ENCODE measurements around the gene BEGAIN.

The BEGAIN gene

DNA sequence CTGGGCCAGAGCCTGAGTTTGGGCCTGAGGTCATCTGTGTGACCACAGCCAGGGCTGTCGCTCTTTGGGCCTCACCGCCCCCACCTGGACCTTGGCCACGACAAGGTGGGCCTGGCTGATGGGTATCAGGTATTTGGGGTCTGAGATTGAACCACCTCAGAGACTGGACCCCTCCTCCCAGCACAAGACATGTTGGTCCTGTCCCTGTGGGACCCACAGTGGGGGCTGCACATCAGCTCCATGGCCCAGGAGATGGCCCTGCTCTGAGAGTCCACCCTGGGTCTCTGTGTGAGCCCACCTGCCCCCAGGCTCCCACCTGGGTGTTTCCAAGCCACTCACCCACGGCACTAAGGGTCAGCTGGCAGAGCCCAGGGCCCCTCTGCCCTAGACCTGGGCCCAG lies 20.6 kb downstream of the BEGAIN start:
- DNase-seq: no peak

DNA sequence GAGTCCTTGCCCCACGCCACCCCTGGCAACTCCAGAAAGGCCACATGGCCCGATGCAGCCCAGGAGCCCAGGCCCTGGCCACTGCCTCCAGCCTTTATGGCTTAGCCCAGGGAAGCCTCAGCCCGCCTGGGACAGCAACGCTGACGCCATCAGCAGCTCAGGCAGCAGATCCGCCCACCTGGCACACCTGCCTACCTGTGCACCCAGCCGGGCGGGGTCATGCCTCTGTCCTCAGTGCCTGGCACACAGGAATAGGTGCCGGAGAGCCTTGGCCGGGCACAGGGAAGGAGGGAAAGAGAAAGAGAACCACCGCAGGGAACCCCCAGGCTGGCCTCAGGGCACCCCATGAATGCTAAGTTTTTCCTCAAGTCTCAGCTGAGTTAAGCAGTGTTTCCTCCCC lies 21.1 kb downstream of the BEGAIN start:
- no peak for DNase-seq

DNA sequence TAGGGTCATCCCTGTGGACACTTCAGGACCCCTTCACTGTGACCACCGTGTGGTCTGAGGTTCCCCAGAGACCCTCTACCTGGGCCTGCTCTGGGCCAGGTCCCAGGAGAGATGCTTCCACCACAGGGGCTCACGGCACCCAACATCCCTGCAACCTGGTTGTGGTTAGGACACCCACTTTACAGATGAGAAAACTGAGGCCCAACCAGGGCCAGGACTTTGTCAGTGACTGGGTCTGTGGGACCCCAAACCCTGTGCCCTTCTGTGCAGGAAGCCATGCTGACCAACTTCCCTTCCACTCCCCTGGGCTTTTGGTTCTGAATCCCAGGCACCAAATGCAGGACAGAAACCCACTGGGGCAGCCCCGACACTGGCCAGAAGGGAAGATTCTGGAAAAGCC lies 21.6 kb downstream of the BEGAIN start:
- no peak for DNase-seq

DNA sequence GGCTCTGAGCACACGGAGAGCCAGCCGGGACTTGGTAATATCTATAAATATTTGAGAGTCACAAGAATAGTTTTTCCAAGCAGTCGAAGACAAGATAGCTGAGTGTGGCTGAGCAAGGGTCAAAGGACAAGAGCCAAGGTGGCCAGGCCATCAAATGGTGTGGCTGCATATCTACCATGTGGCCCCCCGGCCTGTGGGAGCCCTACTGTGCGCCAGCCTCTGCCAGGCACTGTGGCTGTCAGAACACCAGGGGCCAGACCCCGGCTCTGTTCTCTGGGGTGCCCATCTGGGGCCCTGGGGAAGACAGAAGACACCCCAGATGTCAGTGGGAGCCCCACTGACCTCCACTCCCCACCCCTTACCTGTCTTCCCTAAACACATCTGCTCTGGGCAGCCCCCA lies 22.7 kb downstream of the BEGAIN start:
- no peak for DNase-seq

DNA sequence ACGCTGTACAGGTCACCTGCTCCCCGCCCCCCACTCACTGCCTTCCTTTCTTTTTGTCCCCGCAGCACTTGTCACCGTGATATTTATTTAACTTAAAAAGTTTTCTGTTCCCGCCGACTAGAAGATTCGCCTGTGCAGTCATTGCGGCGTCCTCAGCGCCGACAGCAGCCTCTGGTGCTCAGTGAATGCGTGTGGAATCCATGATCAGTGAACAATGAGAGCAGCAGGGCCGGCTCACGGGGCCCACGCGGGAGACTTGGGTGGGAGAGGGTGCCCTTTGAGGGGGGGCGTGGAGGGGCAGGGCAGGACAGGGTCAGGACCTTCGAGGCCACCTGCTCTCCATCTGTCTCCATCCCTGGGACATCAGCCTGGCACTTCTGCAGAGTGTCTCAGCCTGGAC lies 24.5 kb downstream of the BEGAIN start:
- DNase-seq: no peak

DNA sequence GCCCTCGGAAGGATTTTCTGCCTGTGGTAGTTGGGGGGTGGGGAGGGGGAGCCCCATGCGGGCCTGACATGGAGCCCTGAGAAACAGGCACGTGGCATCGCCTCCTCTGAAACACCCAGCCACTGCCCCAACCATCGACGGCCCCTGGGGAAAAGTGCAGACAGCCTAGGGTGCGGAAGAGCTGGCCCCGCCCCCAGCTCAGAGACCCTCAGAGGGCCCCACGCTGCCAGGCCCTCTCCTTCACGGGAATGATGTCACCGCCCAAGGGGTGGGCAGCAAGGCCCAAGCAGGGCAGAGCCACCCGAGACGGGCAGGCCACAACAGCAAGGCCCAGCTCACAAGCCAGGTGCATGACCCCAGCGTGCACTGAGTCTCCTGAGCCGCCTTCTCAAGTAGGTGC lies 26.2 kb downstream of the BEGAIN start:
- DNase-seq: no peak

DNA sequence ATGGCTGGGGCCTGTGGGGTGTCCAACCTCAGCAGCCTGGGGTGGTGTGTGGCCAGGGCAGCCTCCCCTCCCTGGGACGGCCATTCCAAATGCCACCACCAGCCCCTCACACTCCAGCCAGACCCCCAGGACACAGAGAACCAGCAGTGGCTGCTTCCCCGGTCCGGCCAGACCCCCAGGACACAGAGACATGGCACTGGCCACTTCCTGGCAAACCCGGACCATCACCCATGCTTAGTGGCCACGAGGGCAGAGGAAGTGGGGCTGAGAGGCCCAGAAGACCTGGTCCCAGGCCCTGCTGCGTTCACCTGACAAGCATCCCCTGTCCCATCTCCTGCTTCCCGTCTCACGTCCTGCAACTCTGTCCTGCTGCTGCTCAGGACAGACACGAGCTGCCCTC lies 26.7 kb downstream of the BEGAIN start:
- DNase-seq: no peak

DNA sequence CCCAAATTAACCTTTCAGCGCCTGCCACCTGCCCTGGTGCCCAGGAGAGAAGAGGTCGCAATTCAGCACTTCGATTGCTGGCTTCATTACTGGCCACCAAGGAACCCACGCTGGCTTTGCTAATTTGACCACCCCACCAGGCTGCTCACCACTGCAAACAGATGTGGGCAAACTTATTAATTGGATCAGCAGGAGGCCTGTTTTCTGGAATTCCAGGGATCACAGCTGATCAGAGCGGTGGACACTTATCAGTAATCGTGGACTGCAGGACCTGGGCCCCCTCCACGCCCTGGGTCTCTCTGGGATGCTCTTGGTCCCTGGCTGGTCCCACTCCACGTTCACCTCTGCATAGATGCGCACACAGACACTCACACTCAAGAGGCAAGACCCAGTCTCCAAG lies 27.8 kb downstream of the BEGAIN start:
- no peak for DNase-seq

DNA sequence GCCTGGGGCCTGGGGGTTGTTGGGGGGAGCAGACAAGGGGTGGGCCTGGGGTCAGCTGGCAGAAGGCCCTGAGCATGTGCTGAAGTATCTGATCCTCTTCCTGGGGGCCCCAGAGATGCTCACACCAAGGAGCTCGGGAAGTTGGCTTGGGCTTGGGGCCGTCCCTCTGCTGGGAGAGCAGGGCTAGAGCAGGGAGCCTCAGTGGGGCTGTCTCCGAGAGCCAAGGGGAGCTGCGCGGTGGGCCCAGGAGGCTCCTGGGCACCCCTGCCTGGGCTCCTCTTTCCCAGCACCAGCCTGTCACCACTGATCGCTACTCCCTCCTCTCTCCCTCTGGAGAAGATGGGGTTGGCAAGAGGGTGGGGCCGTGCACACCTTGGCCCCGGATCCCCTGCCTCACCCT lies 28.3 kb downstream of the BEGAIN start:
- DNase-seq: no peak

DNA sequence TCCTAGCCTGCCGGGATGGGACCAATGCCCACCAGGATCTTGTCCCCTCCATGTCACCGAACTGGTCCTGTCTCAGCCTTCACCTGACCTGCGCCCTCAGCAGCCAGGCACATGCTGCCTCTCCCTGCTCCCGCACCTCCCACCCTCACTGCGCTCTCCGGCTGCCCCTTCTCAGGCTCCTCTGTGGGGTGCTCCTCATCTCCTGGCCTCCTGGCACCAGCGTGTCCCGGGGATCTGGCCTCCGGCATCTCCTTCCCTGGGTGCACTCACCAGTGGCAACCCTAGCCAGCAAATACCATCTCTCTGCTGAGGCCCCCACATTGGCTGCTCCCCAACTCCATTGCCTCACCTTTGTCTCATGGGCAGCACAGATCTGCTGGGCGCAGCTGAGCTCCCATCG lies 29.0 kb downstream of the BEGAIN start:
- no peak for DNase-seq

DNA sequence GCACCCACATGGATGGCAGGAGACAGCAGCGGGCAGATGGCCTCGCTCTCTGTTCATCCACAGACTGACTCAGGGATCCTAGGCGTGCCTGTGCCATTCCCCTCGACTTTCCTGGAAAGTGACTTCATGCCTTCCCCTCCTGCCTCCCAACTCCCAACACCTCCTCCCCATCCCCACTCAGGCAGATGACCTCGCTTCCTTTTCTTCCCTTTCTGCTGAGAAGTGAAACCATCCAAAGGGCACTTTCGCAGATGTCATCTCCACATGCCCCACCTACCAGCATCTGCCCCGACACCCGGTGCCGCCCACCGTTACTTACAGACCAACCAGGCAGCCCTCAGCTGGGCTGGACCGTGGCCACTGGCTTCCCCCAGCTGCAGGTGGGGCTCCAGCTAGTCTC lies 29.6 kb downstream of the BEGAIN start:
- no peak for DNase-seq

DNA sequence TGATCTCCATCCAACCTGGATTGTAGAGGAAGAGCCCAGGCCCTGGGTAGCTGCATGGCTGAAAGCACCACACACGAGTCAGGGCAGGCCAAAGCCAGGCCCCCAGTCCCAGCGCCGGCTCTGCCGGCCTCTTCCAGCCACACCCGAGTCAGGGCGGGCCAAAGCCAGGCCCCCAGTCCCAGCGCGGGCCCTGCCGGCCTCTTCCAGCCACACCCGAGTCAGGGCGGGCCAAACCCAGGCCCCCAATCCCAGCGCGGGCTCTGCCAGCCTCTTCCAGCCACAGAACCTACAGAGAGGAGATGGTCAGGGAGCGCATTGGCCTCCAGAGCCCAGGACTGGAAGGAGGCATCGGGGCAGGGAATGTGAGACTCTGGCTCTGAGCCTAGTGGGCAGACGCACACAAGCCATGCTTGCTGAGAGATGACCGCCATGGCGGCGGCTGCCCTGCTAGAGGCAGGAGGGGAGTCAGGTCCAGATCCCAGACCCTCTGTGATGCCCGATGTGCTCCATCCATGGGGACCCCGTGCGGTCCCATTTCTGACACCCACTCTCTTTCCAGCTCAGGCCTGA lies 30.2 kb downstream of the BEGAIN start:
- DNase-seq: no peak

DNA sequence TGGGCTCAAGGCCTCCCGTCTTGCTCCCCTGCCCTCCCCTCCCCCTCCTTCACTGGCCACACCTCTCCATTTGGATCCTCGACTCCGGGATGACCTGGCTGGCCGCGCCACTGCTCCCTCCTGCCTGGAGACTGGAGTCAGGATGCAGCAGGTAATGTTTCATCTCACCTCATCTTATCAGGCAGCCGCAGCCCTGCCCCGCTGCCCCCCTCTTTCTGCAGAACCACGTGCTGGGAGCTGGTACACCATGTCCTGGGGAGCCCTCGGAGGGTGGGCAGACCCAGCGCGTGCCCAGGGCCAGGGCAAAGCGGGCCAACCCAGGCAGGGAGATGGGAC lies 31.1 kb downstream of the BEGAIN start:
- DNase-seq: no peak

DNA sequence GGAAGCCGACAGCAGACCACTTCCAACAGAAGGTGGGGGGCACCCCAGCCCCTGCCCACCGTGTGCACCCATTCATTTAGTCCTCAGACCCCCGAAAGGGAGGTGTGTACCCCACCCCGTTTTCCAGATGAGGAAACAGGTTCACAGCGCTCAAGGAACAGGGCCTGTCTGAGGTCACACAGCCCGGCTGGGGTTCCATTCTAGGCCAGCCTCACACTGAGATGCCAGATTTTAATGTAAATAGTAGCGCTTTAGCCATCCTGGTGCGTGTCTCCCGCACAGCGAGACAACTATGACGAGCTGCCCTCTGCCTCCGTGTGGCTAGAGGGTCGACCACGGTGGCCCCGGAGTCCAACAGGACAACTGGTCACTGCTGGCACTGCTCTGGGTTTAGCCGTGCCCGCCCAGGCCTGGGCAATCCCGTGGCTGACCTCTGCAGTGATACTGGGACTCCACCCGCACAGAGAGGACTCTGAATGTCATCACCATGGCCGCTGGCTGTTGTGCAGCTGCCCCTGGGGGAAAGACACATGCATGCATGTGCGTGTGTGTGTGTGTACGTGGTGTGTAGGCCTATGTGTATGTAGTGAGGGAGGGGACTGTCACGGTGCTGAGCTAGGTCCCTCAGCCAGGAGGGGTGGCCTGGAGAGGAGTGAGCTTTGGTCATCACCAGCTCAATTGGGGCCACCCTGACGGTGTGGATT lies 31.6 kb downstream of the BEGAIN start:
- DNase-seq: no peak

DNA sequence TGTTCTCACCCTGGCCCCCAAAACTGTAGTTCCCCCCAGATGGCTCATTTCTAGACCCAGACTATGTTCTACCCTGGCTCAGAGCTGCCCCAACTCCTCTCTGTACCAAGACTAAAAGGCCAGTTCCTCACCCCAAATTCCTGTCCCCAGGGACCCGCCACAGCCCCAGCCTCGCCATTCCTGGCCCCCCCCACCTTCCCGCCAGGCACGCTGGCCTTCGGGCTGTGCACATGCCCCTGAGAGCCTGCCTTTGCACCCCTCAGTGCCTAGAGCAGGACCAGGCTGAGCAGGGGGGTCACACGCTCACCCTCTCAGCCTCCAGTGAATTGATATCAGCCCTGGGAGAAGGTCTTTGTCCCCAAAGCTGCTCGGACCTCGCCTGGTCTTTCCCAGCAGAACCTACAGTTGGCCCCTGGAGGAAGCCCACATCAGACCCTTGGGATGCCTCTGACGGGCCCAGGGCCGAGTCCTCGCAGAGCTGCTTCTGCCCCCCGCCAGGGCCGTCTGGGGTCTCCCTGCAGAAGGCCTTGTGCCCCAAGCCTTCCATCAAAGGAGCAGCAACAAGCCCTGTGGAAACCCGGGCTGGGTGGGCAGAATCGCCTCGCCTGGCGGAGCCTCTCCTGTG lies 32.4 kb downstream of the BEGAIN start:
- no peak for DNase-seq

DNA sequence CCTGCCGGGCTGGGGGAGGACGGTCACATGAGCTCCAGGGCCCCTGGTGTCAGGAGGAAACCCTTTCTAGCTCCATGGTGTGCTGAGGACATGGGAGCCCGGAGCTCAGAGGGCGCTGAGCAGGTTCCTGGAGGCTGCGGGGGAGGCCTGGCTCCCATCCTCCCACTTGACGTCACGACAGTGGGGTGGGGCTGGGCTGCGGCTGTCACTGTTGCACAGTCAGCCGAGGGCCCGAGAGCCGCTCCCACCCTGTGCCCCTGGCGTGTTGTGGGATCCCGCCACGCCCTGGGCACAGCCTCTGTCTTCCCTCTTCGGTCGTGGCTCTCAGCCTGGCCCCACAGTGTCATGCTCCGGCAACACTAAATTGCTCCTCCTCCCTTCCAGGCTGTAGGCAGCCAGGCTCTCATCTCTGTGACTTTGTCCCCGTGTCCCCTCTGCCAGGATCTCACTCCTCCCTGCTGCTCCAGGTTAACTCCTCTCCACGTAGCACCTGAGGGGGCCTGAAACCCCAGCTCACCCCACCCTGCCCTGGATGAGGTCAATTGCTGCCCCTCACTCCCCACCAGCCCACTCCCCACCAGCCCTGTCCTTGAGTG lies 33.0 kb downstream of the BEGAIN start:
- DNase-seq: no peak

DNA sequence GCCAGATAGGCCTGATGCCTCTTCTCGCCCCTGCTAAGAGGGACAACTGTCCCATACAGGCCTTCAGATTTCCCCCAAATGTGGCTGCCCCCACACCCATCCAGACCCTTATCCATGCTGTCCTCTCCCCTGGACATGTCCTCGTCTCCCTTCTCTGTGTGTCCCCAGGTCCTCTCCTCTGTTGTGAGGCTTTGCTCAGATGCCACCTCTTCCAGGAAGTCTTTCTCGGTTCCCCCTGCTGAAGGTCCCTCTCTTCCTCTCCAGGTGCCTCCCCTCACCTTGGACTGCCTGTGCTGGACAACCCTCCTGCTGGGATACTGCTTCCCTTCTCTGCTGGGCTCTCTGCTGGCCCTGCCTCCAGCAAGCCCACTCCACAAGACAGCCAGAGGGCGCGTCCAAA lies 33.7 kb downstream of the BEGAIN start:
- no peak for DNase-seq

DNA sequence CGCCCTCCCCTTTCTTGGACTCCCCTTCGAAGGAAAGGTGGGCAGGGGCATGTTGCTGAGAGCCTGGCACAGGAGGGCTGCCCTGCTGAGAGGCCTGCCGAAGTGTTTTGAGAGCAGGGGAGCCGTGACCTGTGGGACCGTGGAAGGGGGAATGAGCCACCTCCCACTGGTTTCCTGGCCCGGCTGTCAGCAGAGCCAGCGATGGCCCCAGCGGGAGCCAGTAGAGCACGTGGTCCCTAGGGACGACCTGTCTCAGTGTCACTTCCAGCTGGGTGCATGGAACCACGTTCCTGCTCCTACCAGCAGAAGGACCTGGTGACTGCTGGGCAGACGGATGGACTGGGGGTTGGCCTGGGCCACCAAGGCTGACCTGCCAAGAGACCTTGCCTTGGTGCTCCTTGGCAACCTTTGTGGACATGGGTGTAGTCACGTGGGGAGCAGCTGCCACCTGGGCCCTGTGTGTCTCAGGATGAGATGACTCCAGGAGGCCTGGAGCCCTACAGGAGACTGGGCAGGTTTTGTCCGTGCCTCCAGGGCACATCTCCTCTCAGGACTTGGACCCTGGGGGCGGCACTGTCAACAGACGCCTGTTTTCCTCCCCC lies 34.6 kb downstream of the BEGAIN start:
- DNase-seq: no peak

DNA sequence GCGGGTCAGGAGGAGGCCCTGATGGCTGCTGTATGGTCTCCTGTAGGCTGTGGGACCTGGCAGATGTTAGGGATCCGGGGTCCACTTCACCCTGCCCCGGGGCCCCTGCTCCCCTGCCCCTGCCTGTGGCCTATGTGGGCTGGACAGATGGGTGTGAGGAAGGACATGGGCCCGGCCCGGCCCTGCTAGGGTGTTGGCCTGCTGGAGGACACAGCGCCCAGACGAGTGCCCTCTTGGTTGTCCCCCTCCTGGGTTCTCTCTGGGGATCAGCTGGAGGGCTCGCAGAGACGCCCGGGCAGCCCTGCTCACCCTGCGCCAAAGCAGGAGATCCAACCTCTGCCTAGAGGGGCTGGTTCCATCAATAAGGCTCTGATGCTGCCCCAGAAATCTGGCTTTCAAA lies 36.2 kb downstream of the BEGAIN start:
- DNase-seq: no peak

DNA sequence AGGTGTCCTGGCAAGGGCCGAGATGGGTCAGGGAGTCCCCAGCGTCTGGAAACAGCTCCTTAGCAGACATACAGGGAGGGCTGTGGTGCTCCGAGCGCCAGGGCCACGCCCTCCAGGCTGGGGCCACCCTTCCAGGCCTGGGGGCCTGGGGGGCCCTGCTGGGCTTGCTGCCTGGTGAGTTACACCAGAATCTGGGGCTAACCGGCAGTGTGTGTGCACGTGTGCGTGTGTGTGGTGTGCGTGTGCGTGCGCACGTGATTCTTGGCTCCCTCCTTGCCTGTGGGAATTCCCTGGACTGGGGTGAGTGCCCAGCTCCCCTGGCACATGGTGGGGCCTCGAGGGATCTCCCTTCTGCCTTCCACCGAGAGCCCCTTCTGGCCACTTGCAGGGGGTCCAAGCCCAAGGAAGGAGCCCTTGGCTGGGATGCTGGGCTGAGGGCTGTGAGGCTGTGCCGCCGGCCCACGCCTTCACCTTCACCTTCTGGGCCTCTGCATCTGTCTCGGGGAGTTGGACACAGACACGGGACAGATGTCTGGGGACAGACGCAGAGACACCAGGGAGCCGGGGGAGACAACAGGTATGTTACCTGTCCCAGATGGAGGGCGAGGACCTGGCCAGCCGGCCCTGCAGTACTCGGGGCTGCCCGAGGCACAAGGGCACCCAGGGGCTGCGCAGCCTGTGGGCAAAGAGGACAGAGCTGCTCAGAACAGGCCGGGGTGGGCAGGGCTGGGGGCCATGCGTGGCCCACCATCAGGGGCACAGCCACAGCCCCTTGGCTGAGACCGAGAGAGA lies 37.2 kb downstream of the BEGAIN start:
- no peak for DNase-seq

DNA sequence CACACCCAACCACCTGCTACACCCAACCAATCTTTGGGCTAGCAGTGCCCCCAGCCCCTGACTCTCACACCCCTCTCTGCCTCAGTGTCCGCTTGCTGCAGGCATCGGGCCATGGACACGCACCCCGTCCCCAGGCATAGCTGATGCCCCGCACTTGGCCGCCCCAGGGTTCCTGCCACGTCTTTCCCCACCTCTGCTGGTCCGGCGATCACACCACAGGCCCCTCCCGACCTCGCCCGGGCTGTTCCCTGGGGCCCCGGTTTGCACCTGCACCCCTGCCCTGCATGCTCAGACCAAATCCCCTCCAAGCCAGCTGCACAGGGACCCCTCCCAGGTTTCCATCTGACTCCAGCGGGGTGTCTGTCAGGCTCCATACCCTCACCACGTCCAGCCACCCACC lies 38.3 kb downstream of the BEGAIN start:
- DNase-seq: no peak

DNA sequence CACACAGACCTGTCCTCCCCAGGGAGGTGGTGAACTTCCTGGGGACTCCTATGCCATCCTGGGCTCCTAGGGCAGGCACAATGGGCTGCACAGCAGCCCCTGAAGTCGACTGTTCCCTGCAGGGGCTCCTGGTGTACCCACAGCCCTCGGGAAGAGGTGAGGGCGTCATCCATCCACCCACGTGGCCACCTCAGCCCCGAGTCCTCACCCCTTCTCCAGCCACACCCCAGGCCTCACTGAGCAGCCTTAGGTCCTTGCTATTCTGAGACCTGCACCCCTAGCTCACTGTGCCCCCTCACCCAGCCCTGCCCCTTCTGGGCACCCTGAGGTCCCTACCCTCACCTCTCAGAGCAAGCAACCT lies 38.9 kb downstream of the BEGAIN start:
- no peak for DNase-seq

DNA sequence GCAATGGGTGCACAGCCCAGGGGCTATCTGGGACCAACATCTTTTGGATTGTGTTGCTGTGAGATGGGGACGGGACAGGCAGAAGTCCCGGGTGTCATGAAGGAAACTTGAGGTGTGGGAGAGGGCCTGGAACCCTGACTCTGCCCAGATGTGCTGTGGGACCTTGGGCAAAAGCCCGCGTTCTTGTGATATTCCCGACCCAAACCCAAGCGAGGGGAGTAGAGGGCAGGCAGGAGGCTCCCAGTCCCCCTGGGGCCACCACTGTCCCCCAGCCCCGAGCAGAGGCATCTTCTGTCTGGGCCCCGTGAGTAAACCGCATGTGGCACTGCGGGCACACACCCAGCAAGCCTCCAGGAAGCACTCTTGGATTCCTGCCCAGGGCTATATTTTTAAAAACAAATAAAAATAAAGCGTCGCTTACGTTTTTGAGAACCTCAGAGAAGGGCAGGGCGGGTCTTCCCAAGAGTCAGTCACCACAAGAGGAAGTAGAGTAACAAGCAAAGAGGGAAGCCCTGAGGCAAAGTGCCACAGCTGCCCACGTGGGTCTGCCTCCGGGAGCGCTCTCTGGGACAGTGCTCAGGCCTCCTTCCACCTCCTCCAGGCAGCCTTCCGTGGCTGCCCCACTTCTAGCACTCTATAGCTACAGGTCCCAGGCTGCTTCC lies 39.5 kb downstream of the BEGAIN start:
- DNase-seq: peak in 1 of 4 experiments; percentile 21

Measured in activated naive CD4-positive, alpha-beta T cell (primary cell).